ENCODE results near the gene FFAR2.

Gene FFAR2

GRCh38 chr19:35470128-35470527, 22.1 kb downstream of the FFAR2 start:
- no peak for TF ChIP-seq FOXM1 (IDR thresholded peaks at IDR 0.05; ENCODE audit: borderline replicate concordance, low read depth)
- TF ChIP-seq CEBPB (IDR thresholded peaks at IDR 0.05): no peak
- no peak for TF ChIP-seq RAD21 (IDR thresholded peaks at IDR 0.05; ENCODE audit: low read depth)
- TF ChIP-seq EGR1 (IDR thresholded peaks at IDR 0.05): no peak
- TF ChIP-seq MAX (IDR thresholded peaks at IDR 0.05): no peak
- no peak for TF ChIP-seq REST (IDR thresholded peaks at IDR 0.05; ENCODE audit: low read depth)
- no peak for TF ChIP-seq YY1 (IDR thresholded peaks at IDR 0.05; ENCODE audit: low read depth)

GRCh38 chr19:35471946-35472345, 23.9 kb downstream of the FFAR2 start:
- TF ChIP-seq FOXM1 (IDR thresholded peaks at IDR 0.05; ENCODE audit: borderline replicate concordance, low read depth) (no peak), ZBTB7A (IDR thresholded peaks at IDR 0.05; ENCODE audit: low read depth) (no peak), TCF12 (IDR thresholded peaks at IDR 0.05; ENCODE audit: low read depth) (no peak), TAF1 (IDR thresholded peaks at IDR 0.05; ENCODE audit: low read depth) (no peak), USF1 (IDR thresholded peaks at IDR 0.05) (no peak), RAD21 (IDR thresholded peaks at IDR 0.05; ENCODE audit: low read depth) (no peak), CEBPB (IDR thresholded peaks at IDR 0.05) (no peak), MAX (IDR thresholded peaks at IDR 0.05) (no peak), REST (IDR thresholded peaks at IDR 0.05; ENCODE audit: low read depth) (no peak), CREB1 (IDR thresholded peaks at IDR 0.05; ENCODE audit: low read depth) (no peak), YY1 (IDR thresholded peaks at IDR 0.05; ENCODE audit: low read depth) (no peak), NFIC (IDR thresholded peaks at IDR 0.05) (no peak), TEAD4 (IDR thresholded peaks at IDR 0.05) (no peak), EGR1 (IDR thresholded peaks at IDR 0.05) (no peak), EP300 (IDR thresholded peaks at IDR 0.05; ENCODE audit: borderline replicate concordance) (no peak)

- no peak for TF ChIP-seq TAF1 (IDR thresholded peaks at IDR 0.05; ENCODE audit: low read depth)
- no peak for TF ChIP-seq CREB1 (IDR thresholded peaks at IDR 0.05; ENCODE audit: low read depth)
- TF ChIP-seq YY1 (IDR thresholded peaks at IDR 0.05; ENCODE audit: low read depth): no peak
- no peak for TF ChIP-seq CEBPB (IDR thresholded peaks at IDR 0.05)
- no peak for TF ChIP-seq FOXM1 (IDR thresholded peaks at IDR 0.05; ENCODE audit: borderline replicate concordance, low read depth)
- no peak for TF ChIP-seq NFIC (IDR thresholded peaks at IDR 0.05)
- no peak for TF ChIP-seq ZBTB7A (IDR thresholded peaks at IDR 0.05; ENCODE audit: low read depth)
- TF ChIP-seq USF1 (IDR thresholded peaks at IDR 0.05): no peak
- no peak for TF ChIP-seq MAX (IDR thresholded peaks at IDR 0.05)
- TF ChIP-seq RAD21 (IDR thresholded peaks at IDR 0.05; ENCODE audit: low read depth): no peak
- TF ChIP-seq REST (IDR thresholded peaks at IDR 0.05; ENCODE audit: low read depth): no peak
- no peak for TF ChIP-seq EP300 (IDR thresholded peaks at IDR 0.05; ENCODE audit: borderline replicate concordance)
- no peak for TF ChIP-seq EGR1 (IDR thresholded peaks at IDR 0.05)
- no peak for TF ChIP-seq TEAD4 (IDR thresholded peaks at IDR 0.05)
Measured at GRCh38 chr19:35474104-35474503, 26.0 kb downstream of the FFAR2 start.

- TF ChIP-seq TAF1 (IDR thresholded peaks at IDR 0.05; ENCODE audit: low read depth): no peak
- no peak for TF ChIP-seq YY1 (IDR thresholded peaks at IDR 0.05; ENCODE audit: low read depth)
Measured at GRCh38 chr19:35476149-35476548, 28.1 kb downstream of the FFAR2 start.
